Right lobe of liver (tissue), 6 donors: Measurements from ENCODE around the gene PPP1R3F. TPM values are rescaled to one million over a fixed set of nuclear protein-coding genes. Genes with fewer than 3 reads are reported as not detected.

Experiments used
- ATAC-seq, 4 donors: fragments of 200-7000 bp; cut with Tn5 transposase; one replicate each; pipeline ENCODE4 v1.9.1; 2020; ENCODE audit warnings: mild to moderate bottlenecking in 4 of 4, moderate library complexity in 4 of 4
- DNase-seq, 3 donors: peaks; one replicate each; pipeline ENCODE4 v3.0.0-alpha.2; 2020
- H3K27ac ChIP-seq, 3 donors: fragments of 200-600 bp; one replicate each; pipeline ENCODE4 v1.8.0; 2022
- H3K27me3 ChIP-seq, 2 donors: fragments of 200-600 bp; one replicate each; pipeline ENCODE4 v1.8.0; 2022
- H3K36me3 ChIP-seq, 4 donors: fragments of 200-600 bp; sonication (generic) in 1 of 4; one replicate each; pipeline versions ENCODE4 v1.5.1 to v1.8.0; 2017 to 2022; ENCODE audit warnings: control low read depth in 1 of 4
- H3K4me1 ChIP-seq, 4 donors: fragments of 200-600 bp; sonication (generic) in 1 of 4; one replicate each; pipeline versions ENCODE4 v1.5.1 to v1.8.0; 2017 to 2022; ENCODE audit warnings: control low read depth in 1 of 4
- H3K4me3 ChIP-seq, 3 donors: fragments of 200-600 bp; one replicate each; pipeline ENCODE4 v1.8.0; 2022
- H3K9me3 ChIP-seq, 4 donors: fragments of 200-600 bp; sonication (generic) in 1 of 4; one replicate each; pipeline versions ENCODE4 v1.5.1 to v1.8.0; 2017 to 2022; ENCODE audit warnings: control low read depth in 1 of 4
- CTCF ChIP-seq, 4 donors: fragments of 200-600 bp in 3 of 4; fragments of 450-650 bp in 1 of 4; IDR thresholded peaks; one replicate each; pipeline versions ENCODE4 v1.5.1 to v1.8.0; 2016 to 2022; ENCODE audit warnings: antibody characterized with exemption in 4 of 4, mild to moderate bottlenecking in 2 of 4
- POLR2A ChIP-seq: fragments of 450-650 bp; IDR thresholded peaks from one replicate; pipeline ENCODE4 v1.6.1; 2017; ENCODE audit warnings: antibody characterized with exemption, mild to moderate bottlenecking
- WGBS: methylation state at CpG from one replicate; pipeline ENCODE4 v1.1.6; 2018; ENCODE audit warnings: low coverage, low lambda C conversion rate; ENCODE audit not compliant: insufficient coverage; ENCODE audit errors: missing lambda C conversion rate; 5-methylcytosine and 5-hydroxymethylcytosine counted together
- intact Hi-C, 2 donors: fragments of 100-400 bp; cut with DNase I; formaldehyde crosslinking; loops; one replicate each; pipeline versions ENCODE4 v1.11.2 to v1.14.1; 2022
- total RNA-seq, 6 experiments: library from RNA; depleted of rRNA in 2 of 6; stranded (reverse); fragments of >200 nt in 2 of 6; fragmentation: NEBNext Ultra II Directional in 3 of 6; extraction: Animal tissue kit (Norgen Biotek cat#: 25700) in 3 of 6; gene quantifications; one replicate each; pipeline versions ENCODE4 v1.1.0 to v1.2.4, GENCODE V29; 2016 to 2023
- donor health status: DM: no; HTN: yes; CAD: no.
- donor health status: DM: no; HTN: no; CAD: no.
- donor health status: DM: no; HTN: no; CAD: no.
- donor health status: DM: no; HTN: yes; CAD: no.
- donor health status: DM: no; HTN: yes; CAD: no.

The PPP1R3F gene
- total RNA-seq, 6 experiments from 2014 or later: 1.6 to 4.0 (median 2.2) TPM

- Histone ChIP-seq H3K4me3 (no peak overlapping the region), H3K9me3 (no peaks in the 10 kb centered on the region), H3K4me1 (no peaks in the 10 kb centered on the region), H3K36me3 (no peaks in the 10 kb centered on the region), H3K27ac (no peak overlapping the region), H3K27me3 (no peaks in the 10 kb centered on the region)
- TF ChIP-seq CTCF (IDR thresholded peaks at IDR 0.05) (no peak), POLR2A (no peak)
- ATAC-seq: peak in 3 of 4 donors; percentile 17 to 35 (median 34)
- WGBS: 45% methylated on average over 3 of the region's 9 CpGs
- intact Hi-C loops: no loop called here
- no peak for DNase-seq
Observed at GRCh38 chrX:49237060-49237459, 32.5 kb upstream of the PPP1R3F start.

GRCh38 chrX:49238735-49239134, 30.9 kb upstream of the PPP1R3F start:
- TF ChIP-seq CTCF (IDR thresholded peaks at IDR 0.05): no peak
- no peak for TF ChIP-seq POLR2A
- intact Hi-C loops: no loop called here
- Histone ChIP-seq H3K9me3 (no peaks in the 10 kb centered on the region), H3K36me3 (peaks cover 0 to 7% (median 0%) of the 10 kb centered on the region in 4 donors), H3K27ac (no peak overlapping the region), H3K27me3 (no peaks in the 10 kb centered on the region), H3K4me3 (no peak overlapping the region), H3K4me1 (no peaks in the 10 kb centered on the region)
- DNase-seq: peak in 1 of 3 donors; percentile 54
- ATAC-seq: peak in 2 of 4 donors; percentile 64 to 73
- 55% methylated on average over 4 of the region's 7 CpGs for WGBS

DNA sequence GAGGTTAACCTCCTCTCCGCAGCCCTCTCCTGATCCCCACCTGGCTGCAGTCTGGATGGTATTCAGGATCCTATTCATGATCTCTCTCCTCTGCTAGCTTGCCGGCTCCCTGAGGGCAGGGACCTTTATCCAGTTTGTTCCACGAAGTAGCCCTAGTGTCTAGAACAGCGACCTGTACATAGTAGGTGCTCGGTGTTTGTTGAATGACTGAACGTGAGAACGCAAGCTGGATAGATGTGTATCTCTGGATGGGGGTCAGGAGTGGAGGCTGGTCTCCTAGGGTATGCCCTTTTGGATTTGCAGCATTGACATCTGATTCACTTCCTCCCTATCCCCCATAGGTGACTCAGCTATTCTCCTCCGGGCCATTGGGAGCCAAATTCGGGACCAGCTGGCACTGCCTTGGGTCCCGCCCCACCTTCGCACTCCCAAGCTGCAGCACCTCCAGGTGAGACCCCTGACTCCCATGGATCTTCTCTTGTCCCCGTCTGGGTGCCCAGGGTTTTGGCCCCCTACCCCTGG, 27.0 kb upstream of the PPP1R3F start:
- WGBS: 83% methylated on average over 2 of the region's 12 CpGs
- DNase-seq (no peak), ATAC-seq (no peak)
- Histone ChIP-seq H3K9me3 (no peaks in the 10 kb centered on the region), H3K4me3 (no peak overlapping the region), H3K36me3 (peaks cover 0 to 7% (median 0%) of the 10 kb centered on the region in 4 donors), H3K4me1 (no peaks in the 10 kb centered on the region), H3K27me3 (no peaks in the 10 kb centered on the region), H3K27ac (no peak overlapping the region)
- intact Hi-C loops: no loop called here
- no peak for TF ChIP-seq POLR2A
- TF ChIP-seq CTCF (IDR thresholded peaks at IDR 0.05): no peak

DNA sequence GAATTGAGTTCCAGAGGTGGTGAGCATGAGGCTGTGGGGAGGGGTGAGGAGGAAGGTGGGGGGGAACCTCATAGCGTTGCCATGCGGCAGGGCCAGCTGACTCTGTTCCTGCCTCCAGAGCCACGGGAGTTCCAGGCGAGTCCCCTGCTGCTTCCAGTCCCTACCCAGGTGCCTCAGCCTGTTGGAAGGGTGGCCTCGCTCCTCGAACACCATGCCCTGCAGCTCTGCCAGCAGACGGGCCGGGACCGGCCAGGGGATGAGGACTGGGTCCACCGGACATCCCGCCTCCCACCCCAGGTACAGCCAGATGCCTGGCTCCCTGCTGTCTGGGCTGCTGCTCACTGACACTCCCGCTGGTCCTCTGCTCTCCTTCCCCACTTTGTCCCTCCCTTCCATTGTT, 26.4 kb upstream of the PPP1R3F start:
- H3K4me1 ChIP-seq: no peaks in the 10 kb centered on the region
- no peaks in the 10 kb centered on the region for H3K9me3 ChIP-seq
- no peak overlapping the region for H3K27ac ChIP-seq
- intact Hi-C loops: no loop called here
- no peak overlapping the region for H3K4me3 ChIP-seq
- TF ChIP-seq CTCF (IDR thresholded peaks at IDR 0.05) (no peak), POLR2A (no peak)
- ATAC-seq (no peak), DNase-seq (no peak)
- no peaks in the 10 kb centered on the region for H3K27me3 ChIP-seq
- H3K36me3 ChIP-seq: peaks cover 0 to 7% (median 0%) of the 10 kb centered on the region in 4 donors
- WGBS: 57% methylated on average over 3 of the region's 12 CpGs

- no peak for ATAC-seq
- no peak overlapping the region for H3K4me3 ChIP-seq
- H3K4me1 ChIP-seq: no peaks in the 10 kb centered on the region
- DNase-seq: no peak
- peaks cover 0 to 7% (median 1%) of the 10 kb centered on the region in 4 donors for H3K36me3 ChIP-seq
- H3K27me3 ChIP-seq: no peaks in the 10 kb centered on the region
- 87% methylated on average over 2 of the region's 2 CpGs for WGBS
- no peaks in the 10 kb centered on the region for H3K9me3 ChIP-seq
- no peak overlapping the region for H3K27ac ChIP-seq
- TF ChIP-seq POLR2A: no peak
- intact Hi-C loops: no loop called here
Observed at GRCh38 chrX:49244207-49244606, 25.4 kb upstream of the PPP1R3F start.
